Measurements from ENCODE around the gene NEU2.

The NEU2 gene

GRCh38 chr2:233023007-233023760 is 9.3 kb upstream of the NEU2 start:
- CTCF ChIA-PET: interaction anchor here (0.6 kb wide), 1 partner anchor 267 kb away, joined by 3 read pairs; no protein-coding TSS in a partner anchor
- TF ChIP-seq ZBTB48 (tag by site-specific recombination; IDR thresholded peaks at IDR 0.05): no peak
- TF ChIP-seq, protein P1, sequence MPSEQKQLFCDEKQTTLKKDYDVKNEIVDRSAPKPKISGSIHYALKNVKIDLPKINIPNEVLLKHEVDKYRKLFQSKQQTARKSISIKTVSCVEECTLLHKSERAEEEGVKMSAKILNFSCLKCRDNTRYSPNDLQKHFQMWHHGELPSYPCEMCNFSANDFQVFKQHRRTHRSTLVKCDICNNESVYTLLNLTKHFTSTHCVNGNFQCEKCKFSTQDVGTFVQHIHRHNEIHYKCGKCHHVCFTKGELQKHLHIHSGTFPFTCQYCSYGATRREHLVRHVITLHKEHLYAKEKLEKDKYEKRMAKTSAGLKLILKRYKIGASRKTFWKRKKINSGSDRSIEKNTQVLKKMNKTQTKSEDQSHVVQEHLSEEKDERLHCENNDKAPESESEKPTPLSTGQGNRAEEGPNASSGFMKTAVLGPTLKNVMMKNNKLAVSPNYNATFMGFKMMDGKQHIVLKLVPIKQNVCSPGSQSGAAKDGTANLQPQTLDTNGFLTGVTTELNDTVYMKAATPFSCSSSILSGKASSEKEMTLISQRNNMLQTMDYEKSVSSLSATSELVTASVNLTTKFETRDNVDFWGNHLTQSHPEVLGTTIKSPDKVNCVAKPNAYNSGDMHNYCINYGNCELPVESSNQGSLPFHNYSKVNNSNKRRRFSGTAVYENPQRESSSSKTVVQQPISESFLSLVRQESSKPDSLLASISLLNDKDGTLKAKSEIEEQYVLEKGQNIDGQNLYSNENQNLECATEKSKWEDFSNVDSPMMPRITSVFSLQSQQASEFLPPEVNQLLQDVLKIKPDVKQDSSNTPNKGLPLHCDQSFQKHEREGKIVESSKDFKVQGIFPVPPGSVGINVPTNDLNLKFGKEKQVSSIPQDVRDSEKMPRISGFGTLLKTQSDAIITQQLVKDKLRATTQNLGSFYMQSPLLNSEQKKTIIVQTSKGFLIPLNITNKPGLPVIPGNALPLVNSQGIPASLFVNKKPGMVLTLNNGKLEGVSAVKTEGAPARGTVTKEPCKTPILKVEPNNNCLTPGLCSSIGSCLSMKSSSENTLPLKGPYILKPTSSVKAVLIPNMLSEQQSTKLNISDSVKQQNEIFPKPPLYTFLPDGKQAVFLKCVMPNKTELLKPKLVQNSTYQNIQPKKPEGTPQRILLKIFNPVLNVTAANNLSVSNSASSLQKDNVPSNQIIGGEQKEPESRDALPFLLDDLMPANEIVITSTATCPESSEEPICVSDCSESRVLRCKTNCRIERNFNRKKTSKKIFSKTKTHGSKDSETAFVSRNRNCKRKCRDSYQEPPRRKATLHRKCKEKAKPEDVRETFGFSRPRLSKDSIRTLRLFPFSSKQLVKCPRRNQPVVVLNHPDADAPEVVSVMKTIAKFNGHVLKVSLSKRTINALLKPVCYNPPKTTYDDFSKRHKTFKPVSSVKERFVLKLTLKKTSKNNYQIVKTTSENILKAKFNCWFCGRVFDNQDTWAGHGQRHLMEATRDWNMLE (tag by site-specific recombination; conservative IDR thresholded peaks at IDR 0.05; ENCODE audit: low read depth): no peak
- no peak for TF ChIP-seq ZNF350 (tag by site-specific recombination; IDR thresholded peaks at IDR 0.05)
- no peak for TF ChIP-seq REPIN1 (tag by site-specific recombination; IDR thresholded peaks at IDR 0.05; ENCODE audit: low read depth)
- TF ChIP-seq OSR2 (tag by site-specific recombination; IDR thresholded peaks at IDR 0.05): no peak

DNA sequence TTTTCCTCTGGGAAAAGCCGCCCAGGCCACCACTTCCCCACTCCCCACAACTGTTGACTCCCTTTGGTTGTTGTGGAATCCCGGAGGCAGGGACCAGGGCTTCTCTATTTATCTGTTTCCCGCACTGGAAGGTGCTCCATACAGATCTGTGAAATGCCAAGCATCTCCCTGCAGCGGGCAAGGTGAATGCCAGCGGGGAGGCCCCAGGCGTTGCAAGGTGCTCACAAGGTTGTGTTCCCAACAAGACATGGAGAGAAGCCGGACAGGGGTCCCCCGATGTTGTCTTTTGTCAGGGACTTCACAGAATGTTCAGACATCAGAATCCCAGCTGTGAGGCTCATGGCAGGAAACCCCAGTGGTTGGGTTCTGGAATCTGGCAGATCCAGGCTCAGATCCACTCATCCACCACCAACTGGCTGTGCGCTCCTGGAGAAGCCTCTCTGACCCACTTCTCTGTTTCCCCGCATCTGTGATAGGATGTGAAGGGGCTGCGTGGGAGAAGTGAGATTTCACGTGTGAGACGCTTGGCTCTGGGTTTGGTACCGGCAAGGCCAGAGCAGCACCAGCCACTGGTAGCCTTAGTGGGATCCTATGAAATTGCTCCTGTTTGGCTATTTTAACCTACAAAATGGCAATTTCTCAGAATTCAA is 8.6 kb upstream of the NEU2 start:
- CTCF ChIA-PET: interaction anchor here (0.6 kb wide), 1 partner anchor 266 kb away, joined by 3 read pairs; no protein-coding TSS in a partner anchor
- H3K4me3 ChIP-seq (ENCODE audit: low read depth, low read length): no peak overlapping the region
- no peaks in the 10 kb centered on the region for H3K36me3 ChIP-seq (ENCODE audit: control insufficient read depth in 2 of 2, insufficient read depth in 1 of 2, low read length in 2 of 2)
- no peaks in the 10 kb centered on the region for H3K9me3 ChIP-seq (ENCODE audit: control insufficient read depth, insufficient read depth, low read depth, low read length)
- TF ChIP-seq GLIS1 (tag by site-specific recombination; IDR thresholded peaks at IDR 0.05) (no peak), ZNF211 (tag by site-specific recombination; IDR thresholded peaks at IDR 0.05; ENCODE audit: low read depth) (no peak), ZNF521 (tag by site-specific recombination; IDR thresholded peaks at IDR 0.05) (no peak), YY2 (tag by site-specific recombination; IDR thresholded peaks at IDR 0.05) (no peak), ZBTB6 (tag by site-specific recombination; IDR thresholded peaks at IDR 0.05) (no peak), ZNF324 (tag by site-specific recombination; IDR thresholded peaks at IDR 0.05) (no peak), ZBTB21 (tag by site-specific recombination; IDR thresholded peaks at IDR 0.05) (no peak), ZNF146 (tag by site-specific recombination; IDR thresholded peaks at IDR 0.05) (no peak), ZNF266 (tag by site-specific recombination; IDR thresholded peaks at IDR 0.05; ENCODE audit: low read depth) (no peak), ZIC2 (tag by site-specific recombination; IDR thresholded peaks at IDR 0.05) (no peak), ZNF623 (tag by site-specific recombination; IDR thresholded peaks at IDR 0.05) (no peak)
- no peak overlapping the region for H3K27ac ChIP-seq (ENCODE audit: extremely low read depth, low read depth, low read length)
- no peaks in the 10 kb centered on the region for H3K4me1 ChIP-seq (ENCODE audit: control insufficient read depth, insufficient read depth, low read length)
- POLR2A ChIA-PET: no interaction called here

More at GRCh38 chr2:233023007-233023760, 9.3 kb upstream of the NEU2 start:
- no peaks in the 10 kb centered on the region for H3K4me1 ChIP-seq (ENCODE audit: control insufficient read depth, insufficient read depth, low read length)
- H3K4me3 ChIP-seq (ENCODE audit: low read depth, low read length): no peak overlapping the region
- H3K27ac ChIP-seq (ENCODE audit: extremely low read depth, low read depth, low read length): no peak overlapping the region
- POLR2A ChIA-PET: no interaction called here
- H3K9me3 ChIP-seq (ENCODE audit: control insufficient read depth, insufficient read depth, low read depth, low read length): no peaks in the 10 kb centered on the region
- H3K36me3 ChIP-seq (ENCODE audit: control insufficient read depth in 2 of 2, insufficient read depth in 1 of 2, low read length in 2 of 2): no peaks in the 10 kb centered on the region
